SK-N-SH (cell line): ENCODE results near the gene PAPOLA.

Experiments
- EP300 ChIP-seq, 2 experiments: IDR thresholded peaks; 2 replicates each; pipeline versions ENCODE4 v1.4.0 to v1.6.1; 2012; ENCODE audit warnings: borderline replicate concordance in 1 of 2, low read depth in 1 of 2, low read length in 1 of 2
- SIN3A ChIP-seq: IDR thresholded peaks from 2 replicates; pipeline ENCODE4 v1.6.1; 2012; ENCODE audit warnings: low read depth, mild to moderate bottlenecking, low read length, moderate library complexity, borderline replicate concordance
- TF ChIP-seq, protein P1 (sequence below): IDR thresholded peaks from 2 replicates; pipeline ENCODE4 v1.4.0; 2012; ENCODE audit warnings: low read depth

DNA sequence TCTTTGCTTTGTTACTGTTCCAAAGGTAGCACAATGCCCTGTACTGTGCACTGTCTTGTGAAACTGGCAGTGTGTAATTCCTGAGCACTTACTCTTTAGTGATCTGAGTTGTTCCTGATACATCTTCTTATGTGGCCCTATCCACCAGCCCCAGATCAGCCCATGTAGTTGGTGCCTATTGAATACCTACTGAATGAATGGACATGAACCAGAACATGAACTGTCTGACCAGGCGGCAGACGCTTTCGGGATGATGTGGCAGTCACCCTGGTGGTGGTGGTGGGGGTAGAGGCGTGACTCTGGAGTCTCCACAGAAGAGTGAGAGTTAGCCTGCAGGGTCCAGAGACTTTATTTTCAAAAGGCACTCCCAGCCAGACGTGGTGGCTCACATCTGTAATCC lies 46.6 kb upstream of the PAPOLA start:
- TF ChIP-seq SIN3A, result no peak
- TF ChIP-seq, protein P1, sequence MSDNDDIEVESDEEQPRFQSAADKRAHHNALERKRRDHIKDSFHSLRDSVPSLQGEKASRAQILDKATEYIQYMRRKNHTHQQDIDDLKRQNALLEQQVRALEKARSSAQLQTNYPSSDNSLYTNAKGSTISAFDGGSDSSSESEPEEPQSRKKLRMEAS, result no peak
- no peak for TF ChIP-seq EP300 (IDR thresholded peaks at IDR 0.05; ENCODE audit: borderline replicate concordance in 1 of 2, low read depth in 1 of 2, low read length in 1 of 2)
